HCT116 (cell line): ENCODE measurements around the gene KLF17. TPM values are rescaled to one million over a fixed set of nuclear protein-coding genes. Genes with fewer than 3 reads are reported as not detected.
"Not testable (repeated sequence)": the region's sequence is repeated elsewhere in the genome, so short reads cannot be mapped to it uniquely, and the experiment has no call there.

ENCODE experiments used
- ATAC-seq: fragments of 200-7000 bp; cut with Tn5 transposase; 2 replicates; pipeline ENCODE4 v1.9.1; 2020; ENCODE audit warnings: mild to moderate bottlenecking, moderate library complexity
- BruUV-seq: library from RNA; stranded (reverse); fragments of 400-500 nt; replicated peaks from 2 replicates; lab custom pipeline; 2021; lab: Mats Ljungman, UMichigan
- CTCF ChIA-PET: fragments of 300-600 bp; sonication (Branson Sonifier 250); formaldehyde crosslinking; loops from one replicate; lab custom pipeline; 2021; ENCODE audit warnings: antibody characterized with exemption; lab: Charles Lee
- POLR2A ChIA-PET: fragments of 300-600, 350-600 bp; sonication (Branson Sonifier 250); formaldehyde crosslinking; loops from one replicate; lab custom pipeline; 2021; ENCODE audit warnings: antibody characterized with exemption; lab: Charles Lee
- RAD21 ChIA-PET, 2 experiments: fragments of 300-600 bp; sonication (Branson Sonifier 250); formaldehyde crosslinking; loops; one replicate each; lab custom pipeline; 2023; ENCODE audit warnings: low total read pairs in 2 of 2; ENCODE audit not compliant: uncharacterized antibody in 2 of 2, unreplicated experiment in 2 of 2, low non-redundant PET in 1 of 2; lab: Charles Lee
- DNase-seq: peaks from one replicate; pipeline ENCODE4 v3.0.0-alpha.2; 2010; ENCODE audit warnings: low read depth, low spot score
- H2AFZ ChIP-seq: fragments of 200-600 bp; shearing (Covaris generic), sonication (generic); 2 replicates; pipeline ENCODE4 v1.6.1; 2017; ENCODE audit warnings: low read depth, mixed run types, mixed read lengths, antibody characterized with exemption, low read length; ENCODE audit not compliant: poor library complexity, severe bottlenecking
- H3K27ac ChIP-seq: 2 replicates; pipeline ENCODE4 v1.5.1; 2012; ENCODE audit warnings: low read depth, low read length
- H3K27me3 ChIP-seq: fragments of 200-600 bp; sonication (generic); 2 replicates; pipeline ENCODE4 v1.6.1; 2016; ENCODE audit warnings: mixed run types, low read length, mixed read lengths; ENCODE audit not compliant: insufficient read depth
- H3K36me3 ChIP-seq, 2 experiments: fragments of 200-500 bp in 1 of 2; fragments of 200-600 bp in 1 of 2; sonication (Bioruptor generic) in 1 of 2; sonication (generic) in 1 of 2; 2 replicates each; pipeline versions ENCODE4 v1.5.1 to v1.6.1; 2014 to 2016; ENCODE audit warnings: low read length in 2 of 2, inconsistent platforms in 1 of 2, mixed read lengths in 1 of 2, mixed run types in 1 of 2; ENCODE audit not compliant: insufficient read depth in 2 of 2, control insufficient read depth in 1 of 2
- H3K4me1 ChIP-seq, 2 experiments: fragments of 200-600 bp in 1 of 2; sonication (generic) in 1 of 2; 2 replicates each; pipeline versions ENCODE4 v1.5.1 to v1.6.1; 2012 to 2017; ENCODE audit warnings: low read length in 2 of 2, inconsistent platforms in 1 of 2, mild to moderate bottlenecking in 1 of 2, mixed read lengths in 1 of 2, mixed run types in 1 of 2, moderate library complexity in 1 of 2; ENCODE audit not compliant: insufficient read depth in 2 of 2, control insufficient read depth in 1 of 2
- H3K4me2 ChIP-seq: fragments of 200-600 bp; sonication (generic); 2 replicates; pipeline ENCODE4 v1.6.1; 2017; ENCODE audit warnings: mixed run types, low read length, mixed read lengths
- H3K4me3 ChIP-seq, 2 experiments: fragments of 200-600 bp in 1 of 2; sonication (generic) in 1 of 2; replicated peaks in 1 of 2; 2 replicates each; pipeline ENCODE4 v1.5.1; 2011 to 2016; ENCODE audit warnings: low read length in 2 of 2, control low read depth in 1 of 2, low read depth in 1 of 2, mild to moderate bottlenecking in 1 of 2, mixed read lengths in 1 of 2, mixed run types in 1 of 2
- H3K79me2 ChIP-seq: fragments of 200-600 bp; sonication (generic); 2 replicates; pipeline ENCODE4 v1.6.1; 2017; ENCODE audit warnings: mild to moderate bottlenecking, mixed run types, low read length, moderate library complexity, mixed read lengths; ENCODE audit not compliant: insufficient read depth
- H3K9ac ChIP-seq: fragments of 200-600 bp; sonication (generic); 2 replicates; pipeline ENCODE4 v1.6.1; 2016; ENCODE audit warnings: low read length, mixed read lengths
- H3K9me2 ChIP-seq: fragments of 200-600 bp; sonication (generic), shearing (Covaris generic); 2 replicates; pipeline ENCODE4 v1.6.1; 2017; ENCODE audit warnings: mixed run types, mild to moderate bottlenecking, moderate library complexity; ENCODE audit not compliant: insufficient read depth
- H3K9me3 ChIP-seq, 2 experiments: fragments of 200-500 bp in 1 of 2; fragments of 200-600 bp in 1 of 2; sonication (Bioruptor generic) in 1 of 2; sonication (generic) in 1 of 2; 2 replicates each; pipeline ENCODE4 v1.6.1; 2014 to 2017; ENCODE audit warnings: low read length in 2 of 2, mixed read lengths in 2 of 2, inconsistent platforms in 1 of 2, low read depth in 1 of 2, mild to moderate bottlenecking in 1 of 2, mixed run types in 1 of 2, moderate library complexity in 1 of 2; ENCODE audit not compliant: control insufficient read depth in 1 of 2, insufficient read depth in 1 of 2
- H4K20me1 ChIP-seq: fragments of 200-600 bp; sonication (generic), shearing (Covaris generic); 2 replicates; pipeline ENCODE4 v1.6.1; 2017; ENCODE audit warnings: mixed run types, mild to moderate bottlenecking, moderate library complexity; ENCODE audit not compliant: insufficient read depth
- FOSL1 ChIP-seq: IDR thresholded peaks from 2 replicates; pipeline ENCODE4 v1.6.1; 2012; ENCODE audit warnings: low read depth
- ZFX ChIP-seq: fragments of 450-650 bp; IDR thresholded peaks from 2 replicates; pipeline ENCODE4 v1.6.1; 2017
- ZNF274 ChIP-seq: fragments of 200-500 bp; sonication (Bioruptor generic); IDR thresholded peaks from 2 replicates; pipeline ENCODE4 v1.6.1; 2014; ENCODE audit warnings: mild to moderate bottlenecking, low read depth, low read length, inconsistent platforms
- intact Hi-C: fragments of 100-400 bp; cut with micrococcal nuclease; formaldehyde crosslinking; loops from 2 replicates; pipeline ENCODE4 v1.10.0; 2022
- total RNA-seq: library from RNA; stranded (reverse); gene quantifications from one replicate; pipeline ENCODE4 v1.2.1, GENCODE V29; 2021; ENCODE audit not compliant: unreplicated experiment
- TF ChIP-seq, protein P1 (sequence below): IDR thresholded peaks from 2 replicates; pipeline ENCODE4 v1.6.1; 2011; ENCODE audit warnings: mild to moderate bottlenecking, low read length, moderate library complexity; ENCODE audit not compliant: insufficient replicate concordance; ENCODE audit errors: extremely low read depth
- TF ChIP-seq, protein P2 (sequence below), 3 experiments: fragments of 200-600 bp in 1 of 3; sonication (generic) in 1 of 3; IDR thresholded peaks in 2 of 3; conservative IDR thresholded peaks in 1 of 3; 2 replicates each; pipeline ENCODE4 v1.5.1; 2012 to 2017; ENCODE audit warnings: low read depth in 2 of 3, low read length in 2 of 3, antibody characterized with exemption in 1 of 3, borderline replicate concordance in 1 of 3, control low read depth in 1 of 3, mild to moderate bottlenecking in 1 of 3, mixed read lengths in 1 of 3, mixed run types in 1 of 3, moderate library complexity in 1 of 3; ENCODE audit not compliant: insufficient read depth in 1 of 3
- TF ChIP-seq, protein P3 (sequence below): IDR thresholded peaks from 2 replicates; pipeline ENCODE4 v1.6.1; 2012

The KLF17 gene
- total RNA-seq, 1 experiment from 2014 or later = not detected

DNA sequence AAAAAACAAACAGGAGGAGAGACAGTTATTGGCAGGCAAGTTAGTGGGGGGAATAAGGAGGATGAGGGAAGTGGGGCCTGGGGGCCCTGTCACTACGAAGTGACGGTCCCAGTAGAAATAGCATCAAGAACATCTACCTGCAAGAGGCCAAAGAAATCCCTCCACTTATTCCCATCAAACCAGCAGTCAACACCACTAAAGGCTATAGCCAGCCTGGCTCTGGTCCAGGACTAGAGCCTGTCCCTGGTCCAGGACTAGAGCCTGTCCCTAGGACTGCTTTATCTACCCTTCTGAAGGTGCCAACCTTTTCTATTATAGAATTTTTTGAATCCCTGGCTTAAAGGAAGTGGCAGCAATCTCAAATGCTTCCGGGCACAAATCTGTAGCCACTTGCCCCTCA, 19.6 kb downstream of the KLF17 start (continued):
- TF ChIP-seq, protein P1, sequence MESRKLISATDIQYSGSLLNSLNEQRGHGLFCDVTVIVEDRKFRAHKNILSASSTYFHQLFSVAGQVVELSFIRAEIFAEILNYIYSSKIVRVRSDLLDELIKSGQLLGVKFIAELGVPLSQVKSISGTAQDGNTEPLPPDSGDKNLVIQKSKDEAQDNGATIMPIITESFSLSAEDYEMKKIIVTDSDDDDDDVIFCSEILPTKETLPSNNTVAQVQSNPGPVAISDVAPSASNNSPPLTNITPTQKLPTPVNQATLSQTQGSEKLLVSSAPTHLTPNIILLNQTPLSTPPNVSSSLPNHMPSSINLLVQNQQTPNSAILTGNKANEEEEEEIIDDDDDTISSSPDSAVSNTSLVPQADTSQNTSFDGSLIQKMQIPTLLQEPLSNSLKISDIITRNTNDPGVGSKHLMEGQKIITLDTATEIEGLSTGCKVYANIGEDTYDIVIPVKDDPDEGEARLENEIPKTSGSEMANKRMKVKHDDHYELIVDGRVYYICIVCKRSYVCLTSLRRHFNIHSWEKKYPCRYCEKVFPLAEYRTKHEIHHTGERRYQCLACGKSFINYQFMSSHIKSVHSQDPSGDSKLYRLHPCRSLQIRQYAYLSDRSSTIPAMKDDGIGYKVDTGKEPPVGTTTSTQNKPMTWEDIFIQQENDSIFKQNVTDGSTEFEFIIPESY = no peak
- TF ChIP-seq ZFX (no peak), ZNF274 (no peak), FOSL1 (no peak)
- TF ChIP-seq, protein P2, sequence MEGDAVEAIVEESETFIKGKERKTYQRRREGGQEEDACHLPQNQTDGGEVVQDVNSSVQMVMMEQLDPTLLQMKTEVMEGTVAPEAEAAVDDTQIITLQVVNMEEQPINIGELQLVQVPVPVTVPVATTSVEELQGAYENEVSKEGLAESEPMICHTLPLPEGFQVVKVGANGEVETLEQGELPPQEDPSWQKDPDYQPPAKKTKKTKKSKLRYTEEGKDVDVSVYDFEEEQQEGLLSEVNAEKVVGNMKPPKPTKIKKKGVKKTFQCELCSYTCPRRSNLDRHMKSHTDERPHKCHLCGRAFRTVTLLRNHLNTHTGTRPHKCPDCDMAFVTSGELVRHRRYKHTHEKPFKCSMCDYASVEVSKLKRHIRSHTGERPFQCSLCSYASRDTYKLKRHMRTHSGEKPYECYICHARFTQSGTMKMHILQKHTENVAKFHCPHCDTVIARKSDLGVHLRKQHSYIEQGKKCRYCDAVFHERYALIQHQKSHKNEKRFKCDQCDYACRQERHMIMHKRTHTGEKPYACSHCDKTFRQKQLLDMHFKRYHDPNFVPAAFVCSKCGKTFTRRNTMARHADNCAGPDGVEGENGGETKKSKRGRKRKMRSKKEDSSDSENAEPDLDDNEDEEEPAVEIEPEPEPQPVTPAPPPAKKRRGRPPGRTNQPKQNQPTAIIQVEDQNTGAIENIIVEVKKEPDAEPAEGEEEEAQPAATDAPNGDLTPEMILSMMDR (IDR thresholded peaks at IDR 0.05 in 2 of 3, conservative IDR thresholded peaks at IDR 0.05 in 1 of 3; ENCODE audit: borderline replicate concordance in 1 of 3, insufficient read depth in 1 of 3, low read depth in 2 of 3, low read length in 2 of 3) = no peak
- TF ChIP-seq, protein P3, sequence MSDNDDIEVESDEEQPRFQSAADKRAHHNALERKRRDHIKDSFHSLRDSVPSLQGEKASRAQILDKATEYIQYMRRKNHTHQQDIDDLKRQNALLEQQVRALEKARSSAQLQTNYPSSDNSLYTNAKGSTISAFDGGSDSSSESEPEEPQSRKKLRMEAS = no peak

DNA sequence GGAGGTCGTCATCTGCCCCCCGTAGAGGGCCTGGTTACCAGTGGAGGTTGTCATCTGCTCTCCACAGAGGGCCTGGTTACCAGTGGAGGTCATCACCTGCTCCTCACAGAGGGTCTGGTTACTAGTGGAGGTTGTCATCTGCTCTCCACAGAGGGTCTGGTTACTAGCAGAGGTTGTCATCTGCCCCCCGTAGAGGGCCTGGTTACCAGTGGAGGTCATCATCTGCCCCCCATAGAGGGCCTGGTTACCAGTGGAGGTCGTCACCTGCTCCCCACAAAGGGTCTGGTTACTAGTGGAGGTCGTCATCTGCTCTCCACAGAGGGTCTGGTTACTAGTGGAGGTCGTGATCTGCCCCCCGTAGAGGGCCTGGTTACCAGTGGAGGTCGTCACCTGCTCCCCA, 20.9 kb downstream of the KLF17 start:
- H3K4me1 ChIP-seq, H3K9me3 ChIP-seq, H3K27ac ChIP-seq, CTCF ChIA-PET, H3K9ac ChIP-seq, BruUV-seq, intact Hi-C loops, H4K20me1 ChIP-seq, RAD21 ChIA-PET, H3K4me2 ChIP-seq, DNase-seq, H3K79me2 ChIP-seq, ATAC-seq, H3K4me3 ChIP-seq, H3K36me3 ChIP-seq, H3K27me3 ChIP-seq, H2AFZ ChIP-seq, POLR2A ChIA-PET, H3K9me2 ChIP-seq: not testable (repeated sequence)
